Effector memory CD4-positive, alpha-beta T cell (primary cell): ENCODE results near the gene EEFSEC.

Experiments
- DNase-seq, 3 donors: peaks; one replicate each; pipeline ENCODE4 v3.0.0-alpha.2; 2020
- H3K27ac ChIP-seq: 2 replicates; pipeline ENCODE4 v1.7.0; 2013; ENCODE audit warnings: mild to moderate bottlenecking, low read length, moderate library complexity; ENCODE audit not compliant: insufficient read depth, poor library complexity, severe bottlenecking
- H3K27me3 ChIP-seq: replicated peaks from 2 replicates; pipeline ENCODE4 v1.7.0; 2013; ENCODE audit warnings: mild to moderate bottlenecking, low read length; ENCODE audit not compliant: insufficient read depth, control insufficient read depth, poor library complexity, severe bottlenecking
- H3K36me3 ChIP-seq: 2 replicates; pipeline ENCODE4 v1.7.0; 2013; ENCODE audit warnings: mild to moderate bottlenecking, low read length, moderate library complexity; ENCODE audit not compliant: control insufficient read depth, insufficient read depth
- H3K4me1 ChIP-seq: 2 replicates; pipeline ENCODE4 v1.7.0; 2013; ENCODE audit warnings: low read length, mild to moderate bottlenecking; ENCODE audit not compliant: control insufficient read depth, insufficient read depth, poor library complexity, severe bottlenecking
- H3K4me3 ChIP-seq: 2 replicates; pipeline ENCODE4 v1.7.0; 2013; ENCODE audit warnings: low read length, low read depth, mild to moderate bottlenecking; ENCODE audit not compliant: insufficient read depth, poor library complexity, severe bottlenecking
- H3K9me3 ChIP-seq: 2 replicates; pipeline ENCODE4 v1.7.0; 2013; ENCODE audit warnings: mild to moderate bottlenecking, low read length, moderate library complexity; ENCODE audit not compliant: control insufficient read depth

EEFSEC gene

DNA sequence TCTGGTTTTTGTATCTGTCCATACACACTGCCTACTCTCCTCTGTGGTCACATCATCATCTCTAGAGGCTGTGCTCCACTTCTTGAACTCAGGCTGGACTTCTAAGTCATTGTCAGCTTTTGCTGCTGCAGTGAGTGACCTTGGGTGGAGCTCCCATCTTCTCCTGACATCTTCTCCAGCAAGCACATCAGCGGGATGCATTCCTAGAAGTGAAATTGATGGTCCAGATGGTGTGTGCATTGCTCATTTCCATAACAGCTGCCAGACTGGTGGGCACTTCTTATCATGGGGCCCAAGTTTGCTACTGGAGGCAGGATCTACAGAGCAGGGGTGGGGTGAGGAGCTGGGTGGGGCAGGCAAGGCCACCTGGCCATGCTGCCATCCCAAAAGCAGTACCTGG is 203.5 kb downstream of the EEFSEC start:
- Histone ChIP-seq H3K9me3 (no peaks in the 10 kb centered on the region), H3K4me1 (no peaks in the 10 kb centered on the region), H3K36me3 (no peaks in the 10 kb centered on the region), H3K27me3 (no peaks in the 10 kb centered on the region), H3K4me3 (no peak overlapping the region), H3K27ac (no peak overlapping the region)
- DNase-seq = no peak

- H3K4me3 ChIP-seq = no peak overlapping the region
- no peak for DNase-seq
- H3K9me3 ChIP-seq = no peaks in the 10 kb centered on the region
- H3K27me3 ChIP-seq = no peaks in the 10 kb centered on the region
- no peak overlapping the region for H3K27ac ChIP-seq
- no peaks in the 10 kb centered on the region for H3K36me3 ChIP-seq
- H3K4me1 ChIP-seq = no peaks in the 10 kb centered on the region
These were observed 204.3 kb downstream of the EEFSEC start for GRCh38 chr3:128357538-128357937.

DNA sequence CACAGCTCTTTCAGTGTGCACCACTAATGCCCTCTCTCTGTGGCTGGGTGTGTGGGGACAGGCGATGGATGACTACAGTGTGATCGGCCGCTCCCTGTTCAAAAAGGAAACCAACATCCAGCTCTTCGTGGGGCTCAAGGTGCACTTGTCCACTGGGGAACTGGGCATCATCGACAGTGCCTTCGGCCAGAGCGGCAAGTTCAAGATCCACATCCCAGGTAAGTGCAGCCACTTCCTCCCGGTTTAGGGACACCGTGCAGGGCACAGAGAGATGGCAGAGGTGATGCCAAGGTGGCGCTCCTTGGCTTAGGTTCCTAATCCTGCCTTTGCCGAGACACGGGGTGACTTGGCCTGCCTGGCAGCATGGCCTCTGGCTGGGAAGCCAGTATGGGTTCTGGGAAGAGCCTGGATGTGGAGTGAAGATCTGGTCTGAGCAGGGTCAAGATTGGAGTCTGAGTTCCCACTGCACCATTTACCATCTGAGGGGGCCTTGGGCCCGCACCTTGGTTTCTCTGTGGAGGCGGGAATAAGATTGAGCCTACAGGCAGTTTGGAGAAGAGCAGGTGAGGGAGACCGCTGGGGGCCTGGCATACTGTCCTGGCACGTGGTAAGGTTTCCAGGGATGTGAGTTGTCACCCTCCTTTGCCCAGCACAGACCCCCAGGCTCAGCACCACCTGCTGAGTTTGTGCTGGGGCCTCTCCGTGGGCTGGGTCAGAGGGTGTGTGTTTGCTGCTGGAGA is 205.0 kb downstream of the EEFSEC start:
- no peaks in the 10 kb centered on the region for H3K36me3 ChIP-seq
- H3K27me3 ChIP-seq = no peaks in the 10 kb centered on the region
- H3K4me3 ChIP-seq = no peak overlapping the region
- DNase-seq = no peak
- no peak overlapping the region for H3K27ac ChIP-seq
- no peaks in the 10 kb centered on the region for H3K9me3 ChIP-seq
- no peaks in the 10 kb centered on the region for H3K4me1 ChIP-seq

DNA sequence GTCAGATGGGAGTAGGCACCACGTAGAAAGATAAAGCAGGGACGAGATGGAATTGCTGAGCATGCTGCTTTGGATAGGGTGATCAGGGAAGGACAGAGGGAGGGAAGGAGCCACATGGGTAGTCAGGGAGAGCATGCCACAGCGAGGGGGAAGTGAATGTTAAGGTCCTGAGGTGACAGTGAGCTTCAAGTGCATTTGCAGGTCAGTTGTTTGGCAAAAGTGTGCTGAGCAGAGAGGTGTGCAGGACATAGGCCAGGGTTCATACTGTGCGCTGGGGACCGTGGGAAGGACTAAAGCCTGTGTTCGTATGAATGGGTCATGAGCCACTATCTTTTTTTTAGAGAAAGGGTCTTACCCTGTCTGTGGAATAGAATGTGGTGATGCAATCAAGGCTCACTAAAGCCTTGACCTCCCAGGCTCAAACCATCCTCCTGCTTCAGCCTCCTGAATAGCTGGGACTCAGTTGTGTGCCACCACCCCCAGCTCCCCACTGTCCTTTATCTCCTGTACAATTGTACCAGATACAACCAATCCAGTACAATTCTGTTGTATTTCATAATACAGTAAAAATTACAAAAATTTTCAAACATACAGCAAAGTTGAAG is 205.9 kb downstream of the EEFSEC start:
- Histone ChIP-seq H3K36me3 (no peaks in the 10 kb centered on the region), H3K27ac (no peak overlapping the region), H3K4me1 (no peaks in the 10 kb centered on the region), H3K4me3 (no peak overlapping the region), H3K27me3 (no peaks in the 10 kb centered on the region), H3K9me3 (no peaks in the 10 kb centered on the region)
- no peak for DNase-seq

GRCh38 chr3:128359846-128360642 is 206.8 kb downstream of the EEFSEC start:
- Histone ChIP-seq H3K4me1 (no peaks in the 10 kb centered on the region), H3K36me3 (no peaks in the 10 kb centered on the region), H3K9me3 (no peaks in the 10 kb centered on the region), H3K4me3 (no peak overlapping the region), H3K27me3 (no peaks in the 10 kb centered on the region), H3K27ac (no peak overlapping the region)
- no peak for DNase-seq

DNA sequence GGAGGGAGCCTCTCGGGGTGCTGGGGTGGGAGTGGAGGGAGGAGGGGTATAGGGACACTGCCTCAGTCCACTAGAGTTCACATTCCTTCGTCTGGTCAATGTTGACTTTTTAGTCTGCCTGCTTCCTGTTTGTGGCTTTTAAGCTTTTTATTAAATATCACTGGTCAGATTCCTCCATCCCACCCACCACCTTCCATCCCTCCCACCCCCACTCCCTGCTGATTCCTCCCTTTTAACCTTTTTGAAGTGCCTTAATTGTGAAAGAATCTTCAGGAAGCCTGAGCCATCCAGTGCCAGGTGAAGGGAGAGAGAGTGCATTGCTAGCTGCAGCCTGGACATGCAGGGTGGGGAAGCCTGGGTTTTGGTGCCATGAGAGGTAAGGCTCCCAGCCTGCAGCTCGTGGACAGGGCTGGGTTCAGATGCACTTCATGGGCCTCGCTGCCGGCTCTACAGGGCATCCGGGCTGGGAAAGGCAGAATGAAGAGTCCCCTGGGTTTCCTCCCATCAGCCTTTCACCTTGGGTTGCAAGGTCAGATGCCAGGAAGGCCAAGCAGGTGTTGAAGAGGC is 207.5 kb downstream of the EEFSEC start:
- Histone ChIP-seq H3K4me1 (no peaks in the 10 kb centered on the region), H3K27me3 (no peaks in the 10 kb centered on the region), H3K4me3 (no peak overlapping the region), H3K9me3 (no peaks in the 10 kb centered on the region), H3K36me3 (no peaks in the 10 kb centered on the region), H3K27ac (no peak overlapping the region)
- DNase-seq = no peak

DNA sequence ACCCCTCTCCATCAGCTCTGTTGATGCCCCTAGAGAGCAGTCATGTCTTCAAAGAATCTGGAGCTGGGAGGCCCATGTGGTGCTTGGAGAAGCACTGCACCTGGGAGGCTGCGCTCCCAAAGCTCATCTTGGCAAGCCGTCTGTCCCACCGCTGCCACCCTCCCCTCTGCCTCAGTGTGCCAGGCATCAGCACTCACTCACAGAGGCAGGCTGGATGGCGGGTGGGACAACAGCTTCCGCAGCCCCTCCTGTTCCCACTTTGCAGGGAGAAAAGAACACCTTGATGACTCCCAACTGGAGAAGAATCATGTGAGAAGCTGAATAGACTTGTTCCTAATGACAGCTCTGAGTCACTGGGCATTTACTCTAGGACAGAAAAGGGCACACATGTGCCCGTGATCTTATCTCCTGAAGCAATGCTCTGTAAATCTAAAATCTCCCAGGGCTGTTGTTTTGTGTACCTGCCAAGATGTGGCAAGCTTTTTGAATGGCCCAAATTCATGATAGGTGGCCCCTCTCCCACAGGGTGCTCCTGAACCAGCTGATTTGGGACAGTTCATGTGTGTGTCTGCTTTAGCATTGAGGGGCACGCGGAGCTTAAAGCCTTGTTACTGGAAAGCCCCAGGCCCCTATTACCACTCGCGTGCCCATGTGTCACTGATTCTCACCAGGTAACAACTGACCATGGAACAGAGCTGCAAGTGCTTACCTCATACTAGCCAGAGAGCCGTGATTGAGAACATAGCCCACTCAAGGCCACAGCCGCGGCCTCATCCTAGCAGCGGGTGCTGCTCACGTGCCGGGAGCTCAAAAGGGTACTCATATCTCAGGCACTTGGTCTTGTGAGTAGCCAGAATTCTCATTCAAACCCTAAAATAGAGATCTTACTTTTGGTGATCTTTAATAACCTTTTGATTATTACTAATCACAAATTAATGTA is 209.0 kb downstream of the EEFSEC start:
- H3K27me3 ChIP-seq = no peaks in the 10 kb centered on the region
- DNase-seq = no peak
- no peaks in the 10 kb centered on the region for H3K9me3 ChIP-seq
- no peak overlapping the region for H3K4me3 ChIP-seq
- H3K27ac ChIP-seq = no peak overlapping the region
- H3K4me1 ChIP-seq = no peaks in the 10 kb centered on the region
- H3K36me3 ChIP-seq = peaks cover under 1% of the 10 kb centered on the region

DNA sequence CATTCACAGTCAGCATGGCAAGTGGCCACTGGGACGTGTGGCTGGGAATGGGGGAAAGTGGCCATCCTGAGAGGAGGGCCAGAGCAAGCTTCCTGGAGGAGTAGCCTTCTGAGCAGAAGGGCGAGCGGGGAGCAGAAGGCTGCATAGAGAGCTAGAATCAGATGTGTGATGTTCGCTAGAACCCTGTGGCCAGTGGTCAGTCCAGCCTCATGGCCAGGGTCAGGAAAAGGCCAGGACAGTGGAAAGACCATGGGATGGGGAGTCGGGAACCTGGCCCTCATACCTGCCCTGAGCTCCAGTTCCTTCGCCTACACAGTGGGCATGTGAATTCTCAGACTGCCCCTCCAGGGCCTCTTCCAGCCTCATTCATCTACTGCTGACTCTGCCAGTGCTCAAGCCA is 211.0 kb downstream of the EEFSEC start:
- no peak for DNase-seq
- Histone ChIP-seq H3K27ac (no peak overlapping the region), H3K9me3 (no peaks in the 10 kb centered on the region), H3K4me3 (no peak overlapping the region), H3K4me1 (no peaks in the 10 kb centered on the region), H3K27me3 (no peaks in the 10 kb centered on the region), H3K36me3 (peaks cover 5% of the 10 kb centered on the region)

DNA sequence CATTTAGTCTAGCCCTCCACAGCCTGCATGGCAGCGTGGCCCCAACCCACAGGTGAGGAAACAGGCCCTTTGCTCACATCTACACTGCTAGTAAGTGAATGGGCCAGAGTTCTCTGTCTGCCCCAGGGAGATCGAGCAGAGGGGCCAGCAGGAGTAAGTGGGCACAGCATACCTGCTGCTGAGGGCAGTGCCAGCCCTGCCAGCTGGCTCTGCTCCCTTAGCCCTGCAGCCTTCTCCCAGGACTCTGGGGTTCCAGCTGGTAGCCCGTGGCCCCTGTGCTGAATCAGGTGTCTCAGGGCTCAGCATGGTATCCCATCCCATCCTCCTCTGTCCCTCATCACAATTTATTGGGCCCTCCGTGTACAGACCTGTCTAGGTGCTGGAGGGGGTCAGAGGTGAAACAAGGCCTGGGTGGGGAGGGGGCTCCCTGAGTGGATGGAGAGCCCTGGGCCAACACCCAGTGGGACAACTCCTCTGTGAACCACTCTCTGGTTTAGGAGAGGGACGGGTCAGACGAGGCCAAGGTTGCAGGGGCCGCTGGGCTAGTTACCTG is 211.6 kb downstream of the EEFSEC start:
- peaks cover 5% of the 10 kb centered on the region for H3K36me3 ChIP-seq
- no peak overlapping the region for H3K27ac ChIP-seq
- H3K4me1 ChIP-seq = no peaks in the 10 kb centered on the region
- no peaks in the 10 kb centered on the region for H3K27me3 ChIP-seq
- no peak for DNase-seq
- H3K9me3 ChIP-seq = no peaks in the 10 kb centered on the region
- H3K4me3 ChIP-seq = no peak overlapping the region
